Neural crest cell (in vitro differentiated cells): ENCODE results near the gene SELE. TPM values are rescaled to one million over a fixed set of nuclear protein-coding genes. Genes with fewer than 3 reads are reported as not detected.
"Not testable (repeated sequence)": the region's sequence is repeated elsewhere in the genome, so short reads cannot be mapped to it uniquely, and the experiment has no call there.

ENCODE experiments used
- DNase-seq: peaks from one replicate; pipeline ENCODE4 v3.0.0; 2021; ENCODE audit warnings: low read depth, mixed read lengths, low spot score
- H3K27ac Mint-ChIP-seq: one replicate; pipeline ENCODE4 v1.8.0; 2021; ENCODE audit warnings: mild to moderate bottlenecking, mixed read lengths; ENCODE audit not compliant: unreplicated experiment
- H3K27me3 Mint-ChIP-seq: 2 replicates; pipeline ENCODE4 v1.8.0; 2021; ENCODE audit warnings: low read depth, mild to moderate bottlenecking, mixed read lengths
- H3K36me3 Mint-ChIP-seq: 2 replicates; pipeline ENCODE4 v1.8.0; 2021; ENCODE audit warnings: low read depth, mild to moderate bottlenecking, mixed read lengths
- H3K4me1 Mint-ChIP-seq: 2 replicates; pipeline ENCODE4 v1.8.0; 2021; ENCODE audit warnings: mixed read lengths
- H3K4me3 Mint-ChIP-seq: one replicate; pipeline ENCODE4 v1.8.0; 2021; ENCODE audit warnings: mild to moderate bottlenecking, mixed read lengths
- H3K9me3 Mint-ChIP-seq: 2 replicates; pipeline ENCODE4 v1.8.0; 2021; ENCODE audit warnings: mixed read lengths
- total RNA-seq: library from RNA; stranded (reverse); gene quantifications from 2 replicates; pipeline ENCODE4 v1.2.1, GENCODE V29; 2021
- TF ChIP-seq, protein P1 (sequence below): fragments of 200-600 bp; sonication (generic); conservative IDR thresholded peaks from 2 replicates; pipeline ENCODE4 v1.5.0; 2021; ENCODE audit warnings: antibody characterized with exemption, mild to moderate bottlenecking

The SELE gene
- total RNA-seq, 1 donor from 2014 or later, result not detected

DNA sequence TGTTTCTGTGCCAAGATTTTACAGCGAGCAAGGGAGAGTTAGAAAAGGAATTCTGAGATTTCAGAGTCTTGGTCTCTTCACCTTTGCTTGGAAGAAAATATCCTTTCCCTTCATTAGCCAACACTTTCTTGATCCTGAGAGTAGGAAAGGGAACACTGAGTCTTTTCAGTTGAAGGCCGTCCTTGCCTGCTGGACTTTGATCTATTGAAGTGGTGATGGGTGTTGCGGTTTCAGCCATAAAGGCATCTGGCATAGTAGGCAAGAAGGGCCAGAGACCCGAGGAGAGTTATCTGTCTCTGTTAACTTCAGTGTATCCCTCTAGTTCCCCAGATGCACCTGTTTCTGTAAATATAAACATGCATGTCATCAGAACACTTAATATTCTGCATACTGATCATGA, 9.7 kb downstream of the SELE start:
- no peaks in the 10 kb centered on the region for H3K4me1 Mint-ChIP-seq
- peaks cover 3% of the 10 kb centered on the region for H3K9me3 Mint-ChIP-seq
- no peaks in the 10 kb centered on the region for H3K36me3 Mint-ChIP-seq
- TF ChIP-seq, protein P1, sequence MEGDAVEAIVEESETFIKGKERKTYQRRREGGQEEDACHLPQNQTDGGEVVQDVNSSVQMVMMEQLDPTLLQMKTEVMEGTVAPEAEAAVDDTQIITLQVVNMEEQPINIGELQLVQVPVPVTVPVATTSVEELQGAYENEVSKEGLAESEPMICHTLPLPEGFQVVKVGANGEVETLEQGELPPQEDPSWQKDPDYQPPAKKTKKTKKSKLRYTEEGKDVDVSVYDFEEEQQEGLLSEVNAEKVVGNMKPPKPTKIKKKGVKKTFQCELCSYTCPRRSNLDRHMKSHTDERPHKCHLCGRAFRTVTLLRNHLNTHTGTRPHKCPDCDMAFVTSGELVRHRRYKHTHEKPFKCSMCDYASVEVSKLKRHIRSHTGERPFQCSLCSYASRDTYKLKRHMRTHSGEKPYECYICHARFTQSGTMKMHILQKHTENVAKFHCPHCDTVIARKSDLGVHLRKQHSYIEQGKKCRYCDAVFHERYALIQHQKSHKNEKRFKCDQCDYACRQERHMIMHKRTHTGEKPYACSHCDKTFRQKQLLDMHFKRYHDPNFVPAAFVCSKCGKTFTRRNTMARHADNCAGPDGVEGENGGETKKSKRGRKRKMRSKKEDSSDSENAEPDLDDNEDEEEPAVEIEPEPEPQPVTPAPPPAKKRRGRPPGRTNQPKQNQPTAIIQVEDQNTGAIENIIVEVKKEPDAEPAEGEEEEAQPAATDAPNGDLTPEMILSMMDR, result no peak
- H3K4me3 Mint-ChIP-seq, result no peak overlapping the region
- H3K27ac Mint-ChIP-seq, result no peak overlapping the region
- peaks cover 37% of the 10 kb centered on the region for H3K27me3 Mint-ChIP-seq
- DNase-seq, result no peak

DNA sequence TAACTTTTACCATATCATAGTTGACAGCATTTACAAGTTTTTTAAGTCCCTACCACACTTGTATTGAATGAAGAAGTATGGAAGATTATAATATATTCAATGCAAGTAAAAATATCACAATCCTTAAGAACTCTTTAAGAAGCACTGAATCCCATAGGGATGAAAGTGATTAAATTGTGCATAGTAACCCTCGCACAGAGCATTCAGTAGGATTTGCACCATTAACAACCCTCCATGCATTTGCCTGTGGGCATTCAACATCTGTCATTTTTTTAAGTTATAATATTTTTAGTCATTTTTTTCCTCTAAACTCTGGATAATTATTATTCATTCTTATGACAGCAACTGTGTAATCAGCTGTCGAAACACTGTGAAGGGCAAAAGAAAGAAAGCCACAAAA, 10.1 kb downstream of the SELE start:
- H3K27me3 Mint-ChIP-seq, result peaks cover 35% of the 10 kb centered on the region
- peaks cover 6% of the 10 kb centered on the region for H3K9me3 Mint-ChIP-seq
- TF ChIP-seq, protein P1, result no peak
- H3K27ac Mint-ChIP-seq, result no peak overlapping the region
- H3K36me3 Mint-ChIP-seq, result no peaks in the 10 kb centered on the region
- no peak overlapping the region for H3K4me3 Mint-ChIP-seq
- no peak for DNase-seq
- no peaks in the 10 kb centered on the region for H3K4me1 Mint-ChIP-seq

DNA sequence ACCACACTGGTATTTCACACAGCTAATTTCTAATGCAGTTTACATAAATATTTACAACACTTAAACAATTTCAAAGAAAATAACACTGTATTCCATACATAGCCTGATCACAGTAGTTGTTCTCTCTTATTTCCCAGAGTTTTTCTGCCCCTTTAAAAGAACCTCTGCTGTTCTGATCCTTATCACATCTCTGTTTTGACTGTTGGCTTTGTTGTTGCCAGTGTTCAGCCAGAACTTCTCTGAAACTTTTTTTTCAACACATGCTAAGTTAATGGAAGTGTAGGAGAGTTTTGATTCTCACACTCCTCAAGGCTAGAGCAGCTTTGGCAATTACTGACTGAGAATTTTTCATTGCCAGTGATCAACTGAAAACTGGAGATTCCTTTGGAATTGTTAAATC, 11.1 kb downstream of the SELE start:
- H3K27ac Mint-ChIP-seq, result no peak overlapping the region
- peaks cover 11% of the 10 kb centered on the region for H3K9me3 Mint-ChIP-seq
- H3K36me3 Mint-ChIP-seq, result no peaks in the 10 kb centered on the region
- TF ChIP-seq, protein P1, result no peak
- H3K4me1 Mint-ChIP-seq, result no peaks in the 10 kb centered on the region
- DNase-seq, result no peak
- peaks cover 33% of the 10 kb centered on the region for H3K27me3 Mint-ChIP-seq
- H3K4me3 Mint-ChIP-seq, result no peak overlapping the region

- Mint-ChIP-seq H3K27me3 (peaks cover 55% of the 10 kb centered on the region), H3K9me3 (peaks cover 21% of the 10 kb centered on the region)
- not testable (repeated sequence) for DNase-seq, H3K4me1 Mint-ChIP-seq, H3K36me3 Mint-ChIP-seq, H3K4me3 Mint-ChIP-seq, H3K27ac Mint-ChIP-seq
These were observed 18.8 kb downstream of the SELE start for GRCh38 chr1:169715100-169715499.

GRCh38 chr1:169713090-169713489, 20.8 kb downstream of the SELE start:
- H3K9me3 Mint-ChIP-seq, H3K4me1 Mint-ChIP-seq, H3K27ac Mint-ChIP-seq, H3K4me3 Mint-ChIP-seq, DNase-seq, H3K36me3 Mint-ChIP-seq: not testable (repeated sequence)
- H3K27me3 Mint-ChIP-seq, result peaks cover 66% of the 10 kb centered on the region

GRCh38 chr1:169712309-169712631, 21.6 kb downstream of the SELE start:
- Mint-ChIP-seq H3K4me1 (peaks cover 3% of the 10 kb centered on the region), H3K27me3 (peaks cover 62% of the 10 kb centered on the region), H3K27ac (no peak overlapping the region), H3K4me3 (no peak overlapping the region), H3K36me3 (peaks cover 2% of the 10 kb centered on the region), H3K9me3 (peaks cover 10% of the 10 kb centered on the region)
- no peak for DNase-seq
- TF ChIP-seq, protein P1, result no peak
